ENCODE results near the gene DLGAP1. TPM values are rescaled to one million over a fixed set of nuclear protein-coding genes. Genes with fewer than 3 reads are reported as not detected.

The DLGAP1 gene
- polyA plus RNA-seq, 1 experiment: 0.09 TPM

- no peak overlapping the region for H3K27ac ChIP-seq (ENCODE audit: low read depth, low read length)
- CTCF ChIA-PET: interaction anchor here (0.9 kb wide), 1 partner anchor 12 kb away, joined by 3 read pairs; no protein-coding TSS in a partner anchor
- POLR2A ChIA-PET: no interaction called here
- H3K27me3 ChIP-seq (ENCODE audit: control insufficient read depth, insufficient read depth, low read length): no peaks in the 10 kb centered on the region
- DNase-seq (ENCODE audit: low read depth, low spot score): no peak
- H3K9me3 ChIP-seq (ENCODE audit: control insufficient read depth, insufficient read depth, low read length): no peaks in the 10 kb centered on the region
- no peak for TF ChIP-seq CTCF (IDR thresholded peaks at IDR 0.05; ENCODE audit: low read depth, low read length)
- no peak overlapping the region for H3K4me3 ChIP-seq (ENCODE audit: low read depth, low read length)
These were observed 961.4 kb downstream of the DLGAP1 start for GRCh38 chr18:3493501-3494244.

- H3K4me3 ChIP-seq (ENCODE audit: low read depth, low read length): no peak overlapping the region
- TF ChIP-seq CTCF (IDR thresholded peaks at IDR 0.05; ENCODE audit: low read depth, low read length): no peak
- no peaks in the 10 kb centered on the region for H3K9me3 ChIP-seq (ENCODE audit: control insufficient read depth, insufficient read depth, low read length)
- CTCF ChIA-PET: no interaction called here
- no peaks in the 10 kb centered on the region for H3K27me3 ChIP-seq (ENCODE audit: control insufficient read depth, insufficient read depth, low read length)
- POLR2A ChIA-PET: no interaction called here
- DNase-seq (ENCODE audit: low read depth, low spot score): no peak
- no peak overlapping the region for H3K27ac ChIP-seq (ENCODE audit: low read depth, low read length)
These were observed 962.4 kb downstream of the DLGAP1 start for GRCh38 chr18:3492721-3493120.

- no peak for DNase-seq (ENCODE audit: low read depth, low spot score)
- TF ChIP-seq CTCF (IDR thresholded peaks at IDR 0.05; ENCODE audit: low read depth, low read length): no peak
- ChIA-PET CTCF (no interaction called here), POLR2A (no interaction called here)
- Histone ChIP-seq H3K9me3 (ENCODE audit: control insufficient read depth, insufficient read depth, low read length) (no peaks in the 10 kb centered on the region), H3K4me3 (ENCODE audit: low read depth, low read length) (no peak overlapping the region), H3K27me3 (ENCODE audit: control insufficient read depth, insufficient read depth, low read length) (no peaks in the 10 kb centered on the region), H3K27ac (ENCODE audit: low read depth, low read length) (no peak overlapping the region)
These were observed 963.0 kb downstream of the DLGAP1 start for GRCh38 chr18:3491981-3492555.

- Histone ChIP-seq H3K4me3 (ENCODE audit: low read depth, low read length) (no peak overlapping the region), H3K27me3 (ENCODE audit: control insufficient read depth, insufficient read depth, low read length) (no peaks in the 10 kb centered on the region), H3K27ac (ENCODE audit: low read depth, low read length) (no peak overlapping the region), H3K9me3 (ENCODE audit: control insufficient read depth, insufficient read depth, low read length) (no peaks in the 10 kb centered on the region)
- DNase-seq (ENCODE audit: low read depth, low spot score): no peak
- ChIA-PET POLR2A (no interaction called here), CTCF (interaction anchor here (0.7 kb wide), 1 partner anchor 212 kb away, joined by 3 read pairs; no protein-coding TSS in a partner anchor)
- TF ChIP-seq CTCF (IDR thresholded peaks at IDR 0.05; ENCODE audit: low read depth, low read length): no peak
These were observed 965.6 kb downstream of the DLGAP1 start for GRCh38 chr18:3489462-3489861.

GRCh38 chr18:3486512-3486911 is 968.6 kb downstream of the DLGAP1 start:
- TF ChIP-seq CTCF (IDR thresholded peaks at IDR 0.05; ENCODE audit: low read depth, low read length): no peak
- H3K4me3 ChIP-seq (ENCODE audit: low read depth, low read length): no peak overlapping the region
- no peak overlapping the region for H3K27ac ChIP-seq (ENCODE audit: low read depth, low read length)
- H3K27me3 ChIP-seq (ENCODE audit: control insufficient read depth, insufficient read depth, low read length): no peaks in the 10 kb centered on the region
- H3K9me3 ChIP-seq (ENCODE audit: control insufficient read depth, insufficient read depth, low read length): no peaks in the 10 kb centered on the region
- CTCF ChIA-PET: interaction anchor here (0.7 to 0.9 kb wide), 2 partner anchors 99 to 379 kb away, joined by 3 to 4 read pairs; no protein-coding TSS in a partner anchor
- DNase-seq (ENCODE audit: low read depth, low spot score): no peak
- POLR2A ChIA-PET: no interaction called here

All from AG04450 (cell line).